NCI-H1417 treated with DMSO at 0.1 percent for 48 hours (cell line): ENCODE measurements around the gene PSMD11.

Source experiments
- DNase-seq: peaks from one replicate; lab custom pipeline; 2025; lab: John Stamatoyannopoulos, UW

The PSMD11 gene

DNA sequence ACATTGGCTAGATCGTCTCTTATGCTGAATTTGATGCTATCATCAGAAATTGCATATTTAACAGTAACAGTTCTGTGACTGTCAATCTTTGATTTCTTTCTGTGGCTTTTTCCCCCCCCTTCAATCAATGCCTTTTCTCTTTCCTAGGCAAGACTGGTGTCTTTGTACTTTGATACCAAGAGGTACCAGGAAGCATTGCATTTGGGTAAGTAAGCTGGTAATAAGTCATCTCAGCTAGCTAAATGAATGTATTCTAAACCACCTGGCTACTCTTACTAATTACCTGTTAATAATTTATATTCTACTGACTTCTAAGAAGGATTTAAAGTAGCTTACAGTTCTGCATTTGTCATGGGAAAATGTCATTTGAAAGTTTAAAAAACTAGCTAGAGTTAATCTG is 20.1 kb downstream of the PSMD11 start:
- DNase-seq: no peak

- DNase-seq: no peak
Observed at GRCh38 chr17:32467949-32468348, 23.6 kb downstream of the PSMD11 start.

GRCh38 chr17:32470405-32471167 is 26.3 kb downstream of the PSMD11 start:
- no peak for DNase-seq

- DNase-seq: no peak
Observed at GRCh38 chr17:32471652-32472051, 27.3 kb downstream of the PSMD11 start.

GRCh38 chr17:32475258-32475657 is 30.9 kb downstream of the PSMD11 start:
- no peak for DNase-seq

DNA sequence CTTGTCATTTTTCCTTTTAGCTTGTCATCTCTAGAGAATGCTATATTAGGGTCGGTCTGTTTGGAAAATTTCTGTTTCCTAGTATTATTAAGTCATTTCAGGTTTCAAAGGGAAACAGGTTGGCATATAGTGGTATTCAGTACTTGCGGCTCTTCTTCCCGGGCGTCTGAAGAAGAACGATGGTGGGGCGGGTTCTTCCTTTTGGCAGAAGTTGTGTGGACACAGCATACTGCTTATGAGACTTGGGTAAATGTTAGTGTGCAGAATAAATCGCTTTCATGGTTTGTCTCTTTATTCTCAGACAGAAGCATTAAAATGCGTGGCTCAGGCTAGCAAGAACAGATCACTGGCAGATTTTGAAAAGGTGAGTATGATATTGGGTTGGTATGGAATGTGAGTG is 32.9 kb downstream of the PSMD11 start:
- DNase-seq: no peak

GRCh38 chr17:32479074-32479617 is 34.8 kb downstream of the PSMD11 start:
- no peak for DNase-seq

- no peak for DNase-seq
Observed at GRCh38 chr17:32481193-32481592, 36.9 kb downstream of the PSMD11 start.

GRCh38 chr17:32482568-32483320 is 38.4 kb downstream of the PSMD11 start:
- no peak for DNase-seq

GRCh38 chr17:32483451-32484019 is 39.2 kb downstream of the PSMD11 start:
- peak; percentile 59 for DNase-seq

DNA sequence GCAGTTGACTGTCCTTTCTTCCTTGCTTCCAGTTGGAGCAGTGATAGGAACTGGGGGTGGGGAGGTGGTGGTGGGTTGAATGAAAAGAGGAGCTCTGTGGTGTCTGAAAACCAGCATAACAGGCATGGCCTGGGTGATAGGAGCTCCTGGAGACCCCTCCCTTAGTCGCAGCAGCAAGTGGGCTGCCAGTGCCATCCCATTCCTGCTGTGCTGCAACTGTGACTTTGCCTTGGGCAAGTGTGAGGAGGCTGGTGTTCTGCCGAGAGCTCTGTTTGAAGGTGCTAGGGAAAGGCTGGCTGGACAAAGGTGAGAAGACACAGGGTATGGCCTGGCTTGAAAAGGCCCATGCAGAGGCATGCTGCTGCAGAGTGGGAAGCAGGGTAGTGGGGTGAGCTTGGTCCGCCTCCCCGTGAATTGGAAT is 39.7 kb downstream of the PSMD11 start:
- no peak for DNase-seq

GRCh38 chr17:32484628-32485027 is 40.3 kb downstream of the PSMD11 start:
- no peak for DNase-seq

- no peak for DNase-seq
Observed at GRCh38 chr17:32485261-32486110, 41.2 kb downstream of the PSMD11 start.

DNA sequence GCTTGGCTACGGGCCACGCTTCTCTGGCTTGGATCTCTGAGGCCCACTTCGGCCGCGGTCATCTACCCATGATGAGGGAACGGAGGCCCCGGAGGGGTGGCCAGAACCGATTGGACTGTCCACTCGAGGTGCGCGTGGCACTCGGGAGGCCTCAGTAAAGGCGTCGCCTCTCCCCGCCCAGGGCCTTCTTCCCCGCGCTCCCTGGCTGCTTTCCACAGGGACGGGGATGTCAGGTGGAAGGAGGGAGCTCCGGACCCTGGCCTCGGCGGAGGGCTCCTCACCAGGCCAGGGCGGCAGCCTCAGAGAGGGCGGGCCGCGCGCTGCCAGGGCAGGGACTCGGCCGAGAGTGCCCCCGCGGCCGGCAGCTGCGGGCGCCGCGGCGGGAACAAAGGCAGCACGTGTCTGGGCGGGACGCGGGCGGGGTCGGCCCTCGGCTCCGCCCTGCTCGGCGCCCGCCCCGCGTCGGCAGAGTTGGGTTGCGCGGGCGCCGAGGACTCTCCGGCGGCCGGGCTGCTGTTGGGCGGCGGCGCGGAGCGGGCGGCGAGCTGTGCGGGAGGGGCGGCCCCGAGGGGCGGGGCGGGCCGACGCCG is 41.9 kb downstream of the PSMD11 start:
- DNase-seq: peak; percentile 69

DNA sequence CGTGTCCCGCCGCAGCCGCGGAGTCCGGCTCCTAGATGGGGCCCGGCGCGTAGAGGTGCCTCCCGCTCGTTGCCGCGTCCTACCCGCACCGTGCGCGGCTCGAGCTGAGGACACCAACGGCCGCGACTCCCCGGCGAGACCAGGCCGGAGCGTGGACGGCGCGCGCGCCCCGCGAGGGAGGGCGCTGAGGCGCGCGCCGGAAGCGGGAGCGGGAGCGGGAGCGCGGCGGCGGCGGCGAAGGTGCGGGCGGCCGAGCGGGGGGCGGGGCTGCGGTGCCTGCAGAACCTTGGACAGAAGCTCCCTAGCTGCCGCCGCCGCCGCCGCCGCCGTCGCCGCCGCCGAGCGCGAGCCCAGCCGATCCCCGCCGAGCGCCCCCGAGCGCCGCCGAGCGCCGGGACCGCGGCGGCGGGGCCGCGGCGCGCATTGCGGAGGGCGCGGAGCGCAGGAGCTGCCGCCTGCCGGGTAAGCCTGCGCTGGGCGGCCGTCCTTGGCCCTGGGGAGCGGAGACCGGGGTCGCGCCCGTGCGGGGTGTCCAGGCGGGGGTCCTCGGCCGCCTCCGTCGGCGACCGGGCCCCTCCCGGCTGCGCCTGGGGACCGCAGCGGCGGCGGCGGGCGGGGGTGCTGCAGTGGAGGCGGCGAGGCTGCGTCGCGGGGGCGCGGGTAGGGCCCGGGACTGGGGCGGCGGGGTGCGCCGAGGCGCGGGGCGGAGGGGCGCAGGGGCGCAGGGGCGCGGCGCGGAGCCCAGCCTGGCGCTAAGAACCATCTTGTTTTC is 42.6 kb downstream of the PSMD11 start, which contains the start of gene CDK5R1:
Gene CDK5R1, plus strand, starts transcription at position 293 of the 772 bp plus-strand sequence. CDS start 628 bp downstream, outside the sequence.
- peak; percentile 59 for DNase-seq

DNA sequence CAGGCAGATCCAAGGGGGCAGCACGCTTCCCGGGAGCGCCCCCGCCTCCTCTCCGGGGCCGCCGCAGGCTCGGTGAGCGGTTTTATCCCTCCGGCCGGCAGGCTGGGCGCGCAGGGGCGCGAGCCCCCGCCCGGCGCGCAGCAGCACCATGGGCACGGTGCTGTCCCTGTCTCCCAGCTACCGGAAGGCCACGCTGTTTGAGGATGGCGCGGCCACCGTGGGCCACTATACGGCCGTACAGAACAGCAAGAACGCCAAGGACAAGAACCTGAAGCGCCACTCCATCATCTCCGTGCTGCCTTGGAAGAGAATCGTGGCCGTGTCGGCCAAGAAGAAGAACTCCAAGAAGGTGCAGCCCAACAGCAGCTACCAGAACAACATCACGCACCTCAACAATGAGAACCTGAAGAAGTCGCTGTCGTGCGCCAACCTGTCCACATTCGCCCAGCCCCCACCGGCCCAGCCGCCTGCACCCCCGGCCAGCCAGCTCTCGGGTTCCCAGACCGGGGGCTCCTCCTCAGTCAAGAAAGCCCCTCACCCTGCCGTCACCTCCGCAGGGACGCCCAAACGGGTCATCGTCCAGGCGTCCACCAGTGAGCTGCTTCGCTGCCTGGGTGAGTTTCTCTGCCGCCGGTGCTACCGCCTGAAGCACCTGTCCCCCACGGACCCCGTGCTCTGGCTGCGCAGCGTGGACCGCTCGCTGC is 43.3 kb downstream of the PSMD11 start:
- no peak for DNase-seq

DNA sequence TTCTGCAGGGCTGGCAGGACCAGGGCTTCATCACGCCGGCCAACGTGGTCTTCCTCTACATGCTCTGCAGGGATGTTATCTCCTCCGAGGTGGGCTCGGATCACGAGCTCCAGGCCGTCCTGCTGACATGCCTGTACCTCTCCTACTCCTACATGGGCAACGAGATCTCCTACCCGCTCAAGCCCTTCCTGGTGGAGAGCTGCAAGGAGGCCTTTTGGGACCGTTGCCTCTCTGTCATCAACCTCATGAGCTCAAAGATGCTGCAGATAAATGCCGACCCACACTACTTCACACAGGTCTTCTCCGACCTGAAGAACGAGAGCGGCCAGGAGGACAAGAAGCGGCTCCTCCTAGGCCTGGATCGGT is 43.9 kb downstream of the PSMD11 start:
- no peak for DNase-seq

DNA sequence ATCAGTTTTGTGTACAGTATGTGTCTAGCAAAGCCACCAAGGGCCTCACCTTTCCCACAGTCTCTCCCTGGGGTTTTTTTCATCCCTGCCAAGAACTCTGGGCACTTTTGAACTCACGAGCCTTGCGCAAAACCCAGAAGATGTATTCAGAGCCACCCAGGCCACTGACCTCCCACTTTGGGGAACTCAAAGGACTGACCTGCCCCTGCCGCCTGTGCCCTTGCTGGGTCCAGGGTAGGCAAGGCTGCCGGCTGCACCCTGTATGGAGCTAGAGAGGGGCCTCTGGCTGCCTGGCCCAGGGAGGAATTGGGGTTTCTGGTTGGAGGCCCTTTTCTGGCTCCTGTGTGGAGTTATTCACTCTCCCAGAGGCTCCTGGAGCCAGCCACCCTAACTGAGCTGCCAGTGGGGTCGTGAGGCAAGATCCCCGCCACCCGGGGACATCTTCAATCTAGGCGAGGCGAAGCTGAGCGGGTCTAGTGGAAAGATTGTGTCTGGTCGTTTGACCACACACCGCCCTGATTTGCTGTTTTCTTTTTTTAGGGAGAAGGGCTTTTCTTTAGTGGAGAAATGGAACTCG is 44.4 kb downstream of the PSMD11 start:
- DNase-seq: no peak

DNA sequence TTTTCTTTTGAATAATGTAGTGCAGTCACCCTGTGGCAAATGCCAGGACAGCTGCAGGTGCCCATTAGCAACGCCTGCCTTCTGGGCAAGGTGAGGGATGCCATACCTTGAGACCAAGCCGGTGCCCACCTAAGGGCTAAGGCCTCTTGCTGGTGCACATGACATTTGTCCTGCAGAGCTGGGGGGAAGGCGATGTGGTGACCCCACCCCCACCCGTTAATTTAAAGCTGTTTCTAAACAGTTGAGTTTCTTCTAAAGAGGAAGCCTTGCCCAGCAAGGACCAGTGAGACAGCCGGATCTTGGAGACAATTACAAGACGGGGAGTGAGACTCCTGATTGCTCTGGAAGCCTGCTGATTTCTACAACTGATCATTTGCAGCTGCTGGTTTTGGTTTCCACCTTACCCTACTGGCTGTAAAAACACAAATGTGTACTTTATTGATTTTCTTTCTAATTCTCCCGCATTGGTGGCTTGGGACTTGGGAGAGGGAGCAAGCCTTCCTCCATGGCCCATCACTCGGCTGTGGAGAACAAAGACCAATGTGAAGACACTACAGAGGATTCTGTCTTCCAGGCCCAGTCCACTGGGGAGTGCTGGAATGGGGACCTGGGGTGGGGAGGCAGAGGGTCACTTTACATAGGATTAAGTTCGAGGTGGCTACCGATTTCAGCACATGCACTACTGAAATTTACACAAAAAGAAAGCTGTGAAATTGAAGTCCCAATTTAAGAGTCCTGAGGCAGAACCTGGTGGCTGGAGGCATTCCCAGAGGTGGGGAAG is 45.2 kb downstream of the PSMD11 start:
- DNase-seq: no peak
